ENCODE results near the gene HECA.

- TF ChIP-seq POLR2A (IDR thresholded peaks at IDR 0.05; ENCODE audit: low read depth, low read length) (no peak), POLR2AphosphoS5 (IDR thresholded peaks at IDR 0.05; ENCODE audit: low read depth, low read length) (no peak)
Measured at GRCh38 chr6:139151425-139152087, 16.7 kb downstream of the HECA start.
